IMR-90 (cell line): ENCODE measurements around the gene RPS6KA5. TPM values are rescaled to one million over a fixed set of nuclear protein-coding genes. Genes with fewer than 3 reads are reported as not detected.
A peak's percentile ranks its signal among the peaks of the same experiment; 100 is the strongest.

Experiments
- ATAC-seq: fragments of 200-7000 bp; cut with Tn5 transposase; 2 replicates; pipeline ENCODE4 v1.9.1; 2020; ENCODE audit warnings: low read depth, mild to moderate bottlenecking, moderate library complexity
- BruUV-seq: library from RNA; stranded (reverse); fragments of 400-500 nt; replicated peaks from 2 replicates; lab custom pipeline; 2021; lab: Mats Ljungman, UMichigan
- CTCF ChIA-PET: fragments of 300-600 bp; formaldehyde crosslinking; extraction: SDS; loops from one replicate; lab custom pipeline; 2021; ENCODE audit warnings: antibody characterized with exemption; lab: Yijun Ruan, JAX
- POLR2A ChIA-PET: fragments of 300-600 bp; sonication (Branson Sonifier 250); formaldehyde crosslinking; loops from one replicate; lab custom pipeline; 2022; ENCODE audit warnings: antibody characterized with exemption; ENCODE audit not compliant: unreplicated experiment; lab: Charles Lee
- DNase-seq: peaks from one replicate; pipeline ENCODE4 v3.0.0; 2013
- H2AFZ ChIP-seq: replicated peaks from 2 replicates; pipeline ENCODE3; 2013; ENCODE audit warnings: low read length, mild to moderate bottlenecking; ENCODE audit not compliant: poor library complexity
- H2AK5ac ChIP-seq: 2 replicates; pipeline ENCODE4 v1.6.1; 2013; ENCODE audit warnings: low read depth, low read length, inconsistent platforms
- H2AK9ac ChIP-seq: replicated peaks from 2 replicates; pipeline ENCODE3; 2013; ENCODE audit warnings: mild to moderate bottlenecking, low read depth, low read length, moderate library complexity; ENCODE audit not compliant: poor library complexity
- H2BK120ac ChIP-seq: 2 replicates; pipeline ENCODE4 v1.6.1; 2013; ENCODE audit warnings: low read depth, low read length, inconsistent platforms
- H2BK15ac ChIP-seq: 3 replicates; pipeline ENCODE4 v1.6.1; 2013; ENCODE audit warnings: low read depth, low read length, inconsistent platforms
- H2BK20ac ChIP-seq: 2 replicates; pipeline ENCODE4 v1.6.1; 2013; ENCODE audit warnings: low read depth, mild to moderate bottlenecking, inconsistent platforms, low read length, moderate library complexity
- H2BK5ac ChIP-seq: 2 replicates; pipeline ENCODE4 v1.6.1; 2013; ENCODE audit warnings: mild to moderate bottlenecking, low read depth, low read length, inconsistent platforms; ENCODE audit not compliant: poor library complexity, severe bottlenecking
- H3K14ac ChIP-seq: replicated peaks from 2 replicates; pipeline ENCODE4 v1.6.1; 2013; ENCODE audit warnings: low read depth, low read length, inconsistent platforms
- H3K18ac ChIP-seq: 2 replicates; pipeline ENCODE4 v1.6.1; 2013; ENCODE audit warnings: low read depth, low read length, control low read depth
- H3K23ac ChIP-seq: 2 replicates; pipeline ENCODE4 v1.6.1; 2013; ENCODE audit warnings: low read depth, low read length, inconsistent platforms
- H3K27ac ChIP-seq: 2 replicates; pipeline ENCODE4 v1.5.1; 2013; ENCODE audit warnings: mild to moderate bottlenecking, control low read depth, low read length; ENCODE audit not compliant: insufficient read depth
- H3K27me3 ChIP-seq: 2 replicates; pipeline ENCODE4 v1.6.1; 2013; ENCODE audit warnings: low read length; ENCODE audit not compliant: control insufficient read depth, insufficient read depth
- H3K36me3 ChIP-seq: 2 replicates; pipeline ENCODE4 v1.6.1; 2013; ENCODE audit warnings: low read length, mixed read lengths; ENCODE audit not compliant: control insufficient read depth, insufficient read depth
- H3K4ac ChIP-seq: 2 replicates; pipeline ENCODE4 v1.6.1; 2013; ENCODE audit warnings: low read depth, low read length, inconsistent platforms
- H3K4me1 ChIP-seq: 2 replicates; pipeline ENCODE4 v1.6.1; 2013; ENCODE audit warnings: low read length, mixed read lengths; ENCODE audit not compliant: control insufficient read depth, insufficient read depth
- H3K4me2 ChIP-seq: 2 replicates; pipeline ENCODE4 v1.6.1; 2013; ENCODE audit warnings: low read depth, mild to moderate bottlenecking, control low read depth, low read length, moderate library complexity
- H3K4me3 ChIP-seq: 2 replicates; pipeline ENCODE4 v1.5.1; 2013; ENCODE audit warnings: low read depth, mild to moderate bottlenecking, control low read depth, low read length, moderate library complexity; ENCODE audit not compliant: insufficient read depth
- H3K56ac ChIP-seq: 2 replicates; pipeline ENCODE4 v1.6.1; 2013; ENCODE audit warnings: low read length, inconsistent platforms; ENCODE audit not compliant: insufficient read depth; ENCODE audit errors: extremely low read depth
- H3K79me1 ChIP-seq, 2 experiments: 2 replicates each; pipeline ENCODE4 v1.6.1; 2013; ENCODE audit warnings: low read length in 2 of 2, inconsistent platforms in 1 of 2, low read depth in 1 of 2
- H3K9ac ChIP-seq: 2 replicates; pipeline ENCODE4 v1.6.1; 2013; ENCODE audit warnings: low read depth, low read length, control low read depth
- H3K9me1 ChIP-seq: 2 replicates; pipeline ENCODE4 v1.6.1; 2013; ENCODE audit warnings: low read length, inconsistent platforms; ENCODE audit not compliant: insufficient read depth
- H3K9me3 ChIP-seq: 2 replicates; pipeline ENCODE4 v1.6.1; 2013; ENCODE audit warnings: low read length; ENCODE audit not compliant: control insufficient read depth, insufficient read depth
- H4K20me1 ChIP-seq: 2 replicates; pipeline ENCODE4 v1.6.1; 2013; ENCODE audit warnings: low read length, inconsistent platforms; ENCODE audit not compliant: insufficient read depth
- H4K5ac ChIP-seq: 2 replicates; pipeline ENCODE4 v1.6.1; 2013; ENCODE audit warnings: mild to moderate bottlenecking, low read depth, low read length, control low read depth
- H4K8ac ChIP-seq, 2 experiments: 2 replicates each; pipeline ENCODE4 v1.6.1; 2013; ENCODE audit warnings: low read depth in 2 of 2, low read length in 2 of 2, control low read depth in 1 of 2, inconsistent platforms in 1 of 2
- H4K91ac ChIP-seq: 2 replicates; pipeline ENCODE4 v1.6.1; 2013; ENCODE audit warnings: low read depth, low read length, inconsistent platforms; ENCODE audit not compliant: insufficient read depth
- BHLHE40 ChIP-seq: fragments of 150-350 bp; IDR thresholded peaks from 2 replicates; pipeline ENCODE4 v1.6.1; 2016; ENCODE audit warnings: mild to moderate bottlenecking, low read depth, low read length
- ELK1 ChIP-seq: fragments of 150-350 bp; IDR thresholded peaks from 2 replicates; pipeline ENCODE4 v1.6.1; 2016; ENCODE audit warnings: low read depth, mild to moderate bottlenecking, low read length, moderate library complexity, borderline replicate concordance
- RAD21 ChIP-seq: IDR thresholded peaks from 2 replicates; pipeline ENCODE4 v1.6.1; 2012; ENCODE audit warnings: low read length, improper control_type of control experiment
- RFX5 ChIP-seq: IDR thresholded peaks from 2 replicates; pipeline ENCODE4 v1.8.0; 2012; ENCODE audit warnings: low read depth, mild to moderate bottlenecking, low read length, moderate library complexity
- WGBS, 2 experiments: methylation state at CpG; one replicate each; pipeline versions ENCODE4 v1.1.5 to v1.1.7; 2013; ENCODE audit warnings: missing lambda C conversion rate in 2 of 2; ENCODE audit not compliant: insufficient read length in 1 of 2; ENCODE audit errors: extremely low coverage in 2 of 2; 5-methylcytosine and 5-hydroxymethylcytosine counted together
- dilution Hi-C: fragments of 300-500 bp; cut with HindIII; formaldehyde crosslinking; loops from one replicate; pipeline ENCODE4 v1.14.3; 2018; ENCODE audit warnings: low sequenced_read_pairs; ENCODE audit not compliant: unreplicated experiment
- in situ Hi-C: fragments of 300-500 bp; cut with MboI; formaldehyde crosslinking; loops from 3 replicates; pipeline ENCODE4 v1.14.3; 2019; ENCODE audit warnings: low sequenced_read_pairs, inconsistent platforms, mixed read lengths
- intact Hi-C: fragments of 100-400 bp; cut with micrococcal nuclease; formaldehyde crosslinking; loops from 2 replicates; pipeline ENCODE4 v1.10.0; 2022
- polyA plus RNA-seq, 3 experiments: library from polyadenylated mRNA; depleted of rRNA; stranded (reverse); fragments of >200 nt; gene quantifications; 2 replicates each; pipeline ENCODE4 v1.2.3, GENCODE V29; 2012; ENCODE audit warnings: low replicate concordance in 1 of 3
- total RNA-seq: library from RNA; depleted of rRNA; stranded (reverse); fragments of >200 nt; gene quantifications from 2 replicates; pipeline ENCODE4 v1.2.3, GENCODE V29; 2012
- TF ChIP-seq, protein P1 (sequence below): conservative IDR thresholded peaks from 2 replicates; pipeline ENCODE4 v1.5.1; 2012; ENCODE audit warnings: mild to moderate bottlenecking, low read depth, low read length, improper control_type of control experiment

Gene RPS6KA5
- total and polyA plus RNA-seq, 2 of the 4 experiments (the other 2 are of a cell fraction) = 0.36 TPM

- H3K36me3 ChIP-seq = no peaks in the 10 kb centered on the region
- H4K8ac ChIP-seq = no peak overlapping the region
- H3K4me1 ChIP-seq = no peaks in the 10 kb centered on the region
- no peaks in the 10 kb centered on the region for H3K79me1 ChIP-seq
- no peaks in the 10 kb centered on the region for H3K27me3 ChIP-seq
- no peak overlapping the region; the same call in 1 of the 2 replicates for H3K27ac ChIP-seq
- dilution Hi-C loops = no loop called here
- H2BK15ac ChIP-seq = no peak overlapping the region
- H3K9ac ChIP-seq = peak overlapping the region; percentile 27
- TF ChIP-seq RAD21 (peak; percentile 26; the same call in 1 of the 2 replicates), ELK1 (no peak), BHLHE40 (no peak), RFX5 (no peak)
- TF ChIP-seq, protein P1, sequence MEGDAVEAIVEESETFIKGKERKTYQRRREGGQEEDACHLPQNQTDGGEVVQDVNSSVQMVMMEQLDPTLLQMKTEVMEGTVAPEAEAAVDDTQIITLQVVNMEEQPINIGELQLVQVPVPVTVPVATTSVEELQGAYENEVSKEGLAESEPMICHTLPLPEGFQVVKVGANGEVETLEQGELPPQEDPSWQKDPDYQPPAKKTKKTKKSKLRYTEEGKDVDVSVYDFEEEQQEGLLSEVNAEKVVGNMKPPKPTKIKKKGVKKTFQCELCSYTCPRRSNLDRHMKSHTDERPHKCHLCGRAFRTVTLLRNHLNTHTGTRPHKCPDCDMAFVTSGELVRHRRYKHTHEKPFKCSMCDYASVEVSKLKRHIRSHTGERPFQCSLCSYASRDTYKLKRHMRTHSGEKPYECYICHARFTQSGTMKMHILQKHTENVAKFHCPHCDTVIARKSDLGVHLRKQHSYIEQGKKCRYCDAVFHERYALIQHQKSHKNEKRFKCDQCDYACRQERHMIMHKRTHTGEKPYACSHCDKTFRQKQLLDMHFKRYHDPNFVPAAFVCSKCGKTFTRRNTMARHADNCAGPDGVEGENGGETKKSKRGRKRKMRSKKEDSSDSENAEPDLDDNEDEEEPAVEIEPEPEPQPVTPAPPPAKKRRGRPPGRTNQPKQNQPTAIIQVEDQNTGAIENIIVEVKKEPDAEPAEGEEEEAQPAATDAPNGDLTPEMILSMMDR = peak; percentile 35; the same call in 1 of the 2 replicates
- H2BK120ac ChIP-seq = no peak overlapping the region
- no peak overlapping the region for H3K56ac ChIP-seq
- CTCF ChIA-PET = interaction anchor here (0.5 to 0.6 kb wide), 2 partner anchors 14 to 35 kb away, joined by 3 to 4 read pairs; no protein-coding TSS in a partner anchor
- intact Hi-C loops = loop anchor here (1.0 to 5.0 kb wide), 6 partner anchors 55 to 677 kb away; partner anchors contain the start of gene DGLUCY
- no peak overlapping the region for H3K18ac ChIP-seq
- WGBS, 2 experiments = 0% methylated on average over 12 of the region's 72 CpGs; no CpG with 5 or more reads in 1 of the 2 experiments
- H3K14ac ChIP-seq = no peak overlapping the region
- H3K4me2 ChIP-seq = peak overlapping the region; percentile 95
- H3K9me3 ChIP-seq = no peaks in the 10 kb centered on the region
- no peak overlapping the region for H4K5ac ChIP-seq
- H2AK9ac ChIP-seq = no peak overlapping the region
- in situ Hi-C loops = no loop called here
- no peak for DNase-seq
- no peak overlapping the region for H3K4ac ChIP-seq
- peak; percentile 40 for ATAC-seq
- no peak overlapping the region for H2BK20ac ChIP-seq
- peak overlapping the region; percentile 68 for H3K4me3 ChIP-seq
- no peak overlapping the region for H2AK5ac ChIP-seq
- no peaks in the 10 kb centered on the region for H3K9me1 ChIP-seq
- no peaks in the 10 kb centered on the region for H4K20me1 ChIP-seq
- POLR2A ChIA-PET = no interaction called here
- H3K23ac ChIP-seq = no peak overlapping the region
- H2AFZ ChIP-seq = peak overlapping the region; percentile 97
- no peak overlapping the region for H2BK5ac ChIP-seq
- BruUV-seq = no TSS peak
- H4K91ac ChIP-seq = no peak overlapping the region
These were observed 678 bp downstream of the RPS6KA5 start for GRCh38 chr14:91059576-91060350.
